GM19193 (cell line): ENCODE results near the gene NFIA.

ENCODE experiments used
- POLR2A ChIP-seq: IDR thresholded peaks from 4 replicates; pipeline ENCODE4 v1.6.1; 2011; ENCODE audit not compliant: insufficient read depth, insufficient read length; ENCODE audit errors: extremely low read depth

Gene NFIA

DNA sequence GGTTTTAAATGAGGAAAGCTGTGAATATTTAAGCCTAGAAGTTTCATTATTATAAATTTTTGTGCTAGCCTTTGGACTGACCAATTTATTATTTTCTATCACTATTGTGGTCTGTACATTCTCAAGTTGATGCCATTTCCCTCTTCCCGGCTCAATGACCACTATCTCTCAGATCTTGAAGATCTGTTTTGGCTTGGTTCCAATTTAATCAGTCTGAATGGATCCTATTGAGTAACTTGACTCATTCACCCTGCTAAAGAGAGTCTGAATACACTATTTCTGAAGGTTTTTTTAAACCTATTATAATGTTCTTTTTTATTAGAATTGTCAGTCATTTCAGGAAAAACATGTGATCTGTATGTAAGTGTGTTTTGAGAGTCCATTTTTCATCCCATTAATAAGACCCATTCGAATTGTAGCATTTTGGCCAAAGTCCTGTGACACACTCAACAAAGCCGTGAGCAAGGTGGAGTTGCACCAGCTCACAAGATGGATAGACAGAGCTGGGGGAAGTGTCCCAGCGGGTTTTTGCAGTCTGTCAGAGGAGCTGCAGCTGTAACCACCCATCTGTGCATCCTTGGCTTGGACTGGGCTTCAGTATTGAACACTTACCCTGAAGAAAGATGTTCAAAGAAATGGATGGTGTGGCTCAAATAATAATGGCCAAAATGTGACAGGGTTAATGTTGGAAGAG lies 145.6 kb downstream of the NFIA start:
- no peak for TF ChIP-seq POLR2A

DNA sequence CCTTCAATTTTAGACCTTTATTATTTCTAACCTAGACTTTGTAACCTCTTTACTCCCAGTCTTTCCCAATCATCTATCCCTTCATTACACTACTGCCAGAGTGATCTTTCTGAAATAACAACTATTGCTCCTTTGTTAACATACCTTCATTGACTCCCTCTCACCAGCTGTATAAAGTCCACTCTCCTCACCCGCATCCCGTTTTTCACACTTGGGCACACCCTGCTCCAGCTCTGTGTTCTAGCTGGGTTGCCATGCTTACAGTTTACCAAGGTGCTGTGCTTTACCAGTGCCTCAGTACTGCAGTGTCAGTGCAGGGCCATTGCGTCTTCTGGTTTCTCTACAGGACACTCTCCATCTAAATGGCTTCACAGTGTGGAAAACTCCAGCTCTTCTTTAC lies 148.2 kb downstream of the NFIA start:
- no peak for TF ChIP-seq POLR2A

DNA sequence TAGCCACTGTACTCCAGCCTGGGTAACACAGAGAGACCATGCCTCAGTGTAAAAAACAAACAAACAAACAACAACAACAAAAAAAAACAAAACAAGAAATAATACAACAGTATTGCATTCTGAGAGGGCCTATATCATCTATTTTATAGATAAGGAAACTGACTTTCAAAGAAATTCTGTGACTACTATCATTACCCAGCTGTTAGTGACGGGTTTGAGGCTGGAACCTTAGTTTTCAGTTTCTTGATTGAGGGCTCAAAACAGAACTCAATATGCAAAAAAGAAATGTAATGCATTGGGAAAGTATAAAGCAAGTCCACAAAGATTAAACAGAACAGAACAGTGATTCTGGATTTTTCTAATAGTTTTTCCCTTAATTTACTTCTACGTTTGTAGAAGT lies 149.4 kb downstream of the NFIA start:
- no peak for TF ChIP-seq POLR2A

DNA sequence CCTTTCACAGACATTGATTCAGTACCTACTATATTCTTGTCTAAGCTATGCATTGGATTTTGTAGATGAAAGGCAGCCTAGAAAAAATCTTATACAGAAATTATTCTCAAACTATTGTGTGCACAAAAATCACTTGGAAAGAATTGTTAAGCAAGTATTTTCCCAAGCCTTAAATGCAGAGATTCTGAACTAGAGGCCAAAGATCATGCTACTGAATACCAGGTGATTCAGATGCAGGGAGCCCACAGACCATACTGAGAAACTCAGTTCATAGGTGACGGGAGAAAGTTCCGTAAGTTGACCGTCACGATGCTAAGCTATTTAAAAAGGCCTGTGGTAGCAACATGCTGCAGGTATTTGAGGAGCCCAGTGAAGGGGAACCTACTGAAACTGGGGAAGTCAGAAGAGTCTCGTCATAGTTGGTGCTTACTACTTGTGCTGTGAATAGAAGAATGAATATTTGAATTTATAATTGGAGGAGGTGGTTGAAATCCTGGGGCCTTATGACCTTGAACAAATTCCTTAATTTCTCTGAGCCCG lies 150.8 kb downstream of the NFIA start:
- no peak for TF ChIP-seq POLR2A

GRCh38 chr1:61234587-61234919 lies 152.2 kb downstream of the NFIA start:
- TF ChIP-seq POLR2A, result no peak

DNA sequence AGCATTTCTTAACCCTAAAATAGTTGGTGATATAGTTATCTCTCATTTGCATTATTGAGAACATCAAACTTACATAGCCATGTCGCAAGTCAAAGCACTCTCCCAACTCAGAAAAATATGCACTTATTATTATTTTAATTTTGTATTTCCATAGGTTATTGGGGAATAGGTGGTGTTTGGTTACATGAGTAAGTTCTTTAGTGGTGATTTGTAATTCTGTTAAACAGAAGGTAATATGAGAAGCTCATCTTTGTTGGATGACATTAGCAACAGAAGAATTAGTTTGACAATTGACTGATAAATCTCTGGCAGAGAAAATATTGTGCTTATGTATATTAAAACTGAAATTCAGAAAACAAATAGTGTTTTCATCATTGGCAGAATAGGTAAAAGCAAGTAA lies 154.8 kb downstream of the NFIA start:
- no peak for TF ChIP-seq POLR2A

DNA sequence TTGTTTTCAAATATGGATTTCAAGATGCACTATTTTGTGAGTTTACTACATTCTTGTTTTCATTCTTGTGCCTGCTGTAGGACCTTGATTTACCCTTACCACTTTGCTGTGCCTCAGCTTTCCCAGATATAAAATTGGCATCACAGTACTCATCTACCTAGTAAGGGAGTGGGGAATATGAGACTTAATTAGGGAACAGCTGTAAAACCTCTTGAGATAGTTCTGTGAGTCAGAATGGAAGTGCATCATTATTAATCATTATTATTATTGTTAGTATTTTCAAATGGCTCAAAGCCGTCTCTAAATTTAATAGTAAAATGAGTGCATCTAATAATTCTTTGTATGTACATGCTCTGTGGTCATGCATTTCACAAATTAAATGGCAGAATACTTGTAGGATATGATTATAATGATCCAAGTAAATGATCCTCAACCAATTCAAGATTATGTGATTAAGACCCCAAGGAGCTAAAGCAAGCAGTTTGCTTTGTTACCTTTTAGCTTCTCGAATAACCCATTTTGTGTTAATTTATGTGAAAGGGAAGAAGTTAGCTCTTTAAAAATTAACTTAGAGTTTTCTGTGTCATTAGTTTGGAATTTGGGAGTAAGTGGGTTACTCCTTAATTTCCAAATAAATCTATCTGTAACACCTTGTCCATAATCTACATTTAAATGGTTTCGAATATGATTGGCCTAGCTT lies 155.4 kb downstream of the NFIA start:
- TF ChIP-seq POLR2A, result no peak

GRCh38 chr1:61238359-61238665 lies 156.0 kb downstream of the NFIA start:
- no peak for TF ChIP-seq POLR2A

- no peak for TF ChIP-seq POLR2A
Observed at GRCh38 chr1:61240878-61241277, 158.5 kb downstream of the NFIA start.

GRCh38 chr1:61241411-61241838 lies 159.1 kb downstream of the NFIA start:
- no peak for TF ChIP-seq POLR2A

- no peak for TF ChIP-seq POLR2A
Observed at GRCh38 chr1:61241973-61242381, 159.6 kb downstream of the NFIA start.

DNA sequence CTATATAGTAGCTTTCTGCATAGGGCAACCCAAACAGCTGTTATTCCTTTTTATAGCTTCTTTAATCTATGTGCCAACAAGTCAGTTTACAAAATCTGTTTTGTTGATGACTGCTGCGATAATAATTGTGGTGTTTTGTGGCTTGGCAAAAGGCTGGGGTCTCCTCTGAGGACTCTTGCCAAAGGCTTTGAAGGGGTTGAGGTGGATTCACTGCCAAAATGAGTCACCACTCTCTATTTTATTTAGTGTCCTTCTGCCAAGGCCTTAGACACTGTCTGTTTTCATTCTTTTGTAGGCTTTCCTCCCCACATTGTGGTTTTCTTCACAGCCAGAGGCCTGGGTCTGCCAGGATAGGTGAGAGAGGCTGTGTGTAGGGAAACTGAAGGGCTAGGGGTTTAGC lies 161.8 kb downstream of the NFIA start:
- TF ChIP-seq POLR2A, result no peak

DNA sequence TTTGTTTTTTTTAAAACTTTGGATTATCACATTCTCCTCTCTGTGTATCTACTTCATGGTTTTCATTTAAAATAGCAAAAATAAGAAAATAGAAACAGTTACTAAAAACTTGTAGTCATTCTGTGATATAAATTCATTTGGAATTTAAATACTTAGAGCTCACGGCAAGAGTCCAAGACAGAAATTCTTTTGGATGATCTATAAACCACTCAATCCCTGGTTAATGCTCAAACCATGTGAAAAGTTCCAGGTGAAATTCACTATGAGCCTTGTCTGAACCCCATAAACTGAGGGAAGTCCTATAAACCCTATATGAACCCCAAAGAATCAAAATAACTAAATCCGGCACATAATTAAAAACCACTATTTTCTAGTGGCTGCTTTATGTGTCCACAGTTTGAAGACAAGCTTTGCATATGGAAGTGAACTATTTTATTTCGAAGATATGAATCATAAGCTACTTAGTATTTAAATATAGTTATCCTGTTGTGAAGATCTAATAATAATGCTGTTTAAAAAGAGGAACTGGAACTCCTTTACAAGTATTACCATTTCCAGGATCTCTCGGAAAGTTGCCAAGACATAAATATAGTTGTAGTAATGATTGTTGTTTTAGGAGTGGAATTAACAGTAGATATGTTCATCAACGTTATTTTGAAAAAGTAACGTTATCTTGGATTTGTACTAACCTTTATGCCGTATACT lies 163.5 kb downstream of the NFIA start:
- TF ChIP-seq POLR2A, result no peak

DNA sequence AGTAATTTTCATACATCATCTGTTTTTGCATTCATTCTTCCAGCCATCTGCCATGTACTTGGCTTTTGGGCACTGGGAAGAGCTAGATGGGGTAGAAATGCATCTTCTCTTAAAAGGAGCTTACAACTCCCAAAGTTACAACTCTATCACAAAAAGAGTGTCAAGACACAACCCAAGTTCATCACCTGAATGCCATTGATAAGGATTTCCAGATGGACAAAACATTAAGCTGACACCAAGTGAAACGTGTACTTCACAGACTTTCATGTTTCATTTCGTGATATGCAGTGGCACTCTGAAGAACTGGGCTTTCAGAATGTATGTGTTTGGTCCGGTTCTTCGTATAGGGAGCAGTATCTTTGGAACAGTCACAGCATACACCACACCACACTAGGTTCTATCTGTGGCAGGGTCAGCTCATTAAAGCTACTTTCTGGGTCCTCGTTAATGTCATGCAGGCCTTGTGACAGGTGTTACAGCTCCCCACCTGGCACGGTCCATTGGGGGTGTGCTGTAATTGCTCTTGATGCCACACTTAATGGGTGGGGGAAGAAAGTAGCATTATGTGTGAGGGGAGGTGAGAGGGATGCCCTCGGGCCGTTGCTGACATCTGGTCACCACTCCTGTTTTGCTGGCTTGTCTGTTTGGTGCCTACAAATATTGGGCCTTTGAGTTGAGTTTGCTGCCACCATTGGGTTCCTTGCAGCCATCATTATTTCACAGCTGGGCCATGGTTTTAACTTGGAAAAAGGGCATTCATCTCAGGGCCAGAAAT lies 164.9 kb downstream of the NFIA start:
- TF ChIP-seq POLR2A, result no peak
